Measurements from ENCODE around the gene MEX3D. TPM values are rescaled to one million over a fixed set of nuclear protein-coding genes. Genes with fewer than 3 reads are reported as not detected.

MEX3D gene
- total and polyA plus RNA-seq, 2 of the 4 experiments (the other 2 are of a cell fraction) = 9.1 to 9.6 TPM

DNA sequence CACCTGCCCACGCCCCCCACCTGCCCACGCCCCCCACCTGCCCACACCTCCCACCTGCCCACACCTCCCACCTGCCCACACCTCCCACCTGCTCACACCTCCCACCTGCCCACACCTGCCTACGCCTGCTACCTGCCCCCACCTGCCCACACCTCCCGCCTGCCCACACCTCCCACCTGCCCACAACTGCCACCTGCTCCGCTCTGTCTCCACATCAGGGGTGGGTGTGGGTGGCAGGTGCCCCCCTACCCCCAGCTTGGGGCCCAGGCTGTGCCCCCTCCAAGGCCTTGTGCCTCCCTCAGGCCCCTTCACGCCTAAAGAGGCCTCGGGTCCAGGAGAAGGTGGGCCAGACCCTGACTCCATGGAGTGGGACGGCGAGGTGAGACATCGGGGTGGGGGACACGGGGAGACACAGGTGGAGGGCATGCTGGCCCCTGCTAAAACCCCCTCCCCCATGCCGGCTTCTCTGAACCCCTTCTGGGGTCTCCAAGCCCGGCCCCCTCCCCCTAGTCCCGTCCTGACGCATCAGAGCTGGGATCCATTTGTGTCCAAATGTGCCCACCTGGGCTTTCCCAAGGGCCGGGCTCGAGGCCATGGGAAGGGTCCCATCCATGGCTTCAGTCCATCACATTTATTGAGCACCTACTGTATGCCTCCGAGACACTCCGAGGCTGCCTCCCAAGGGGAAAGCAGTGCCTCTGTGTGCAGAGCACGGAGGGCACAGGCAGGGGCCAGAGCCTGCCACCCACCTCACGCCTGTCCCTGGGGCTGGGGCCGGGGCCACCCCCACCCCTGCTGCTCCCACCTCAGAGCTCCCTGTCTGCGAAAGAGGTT lies 39.3 kb downstream of the MEX3D start:
- Histone ChIP-seq H4K20me1 (ENCODE audit: insufficient read depth, low read length) (peaks cover 7% of the 10 kb centered on the region; the same call in 1 of the 2 replicates), H3K9me3 (ENCODE audit: control insufficient read depth, insufficient read depth, low read length) (no peaks in the 10 kb centered on the region), H2BK15ac (ENCODE audit: low read depth, low read length) (no peak overlapping the region), H2BK5ac (ENCODE audit: low read depth, low read length, poor library complexity, severe bottlenecking) (no peak overlapping the region), H2BK20ac (ENCODE audit: low read depth, low read length) (no peak overlapping the region), H3K36me3 (ENCODE audit: control insufficient read depth, insufficient read depth, low read length) (no peaks in the 10 kb centered on the region), H3K27me3 (ENCODE audit: control insufficient read depth, insufficient read depth, low read length) (peaks cover 18% of the 10 kb centered on the region), H3K27ac (ENCODE audit: insufficient read depth, low read length) (no peak overlapping the region), H3K79me1 (ENCODE audit: low read depth in 1 of 2, low read length in 2 of 2) (no peaks in the 10 kb centered on the region), H3K9me1 (ENCODE audit: insufficient read depth, low read length) (peaks cover 4% of the 10 kb centered on the region; the same call in 1 of the 2 replicates), H3K14ac (replicated peaks; ENCODE audit: low read depth, low read length) (no peak overlapping the region), H3K23ac (ENCODE audit: low read depth, low read length) (no peak overlapping the region), H4K91ac (ENCODE audit: insufficient read depth, low read depth, low read length) (no peak overlapping the region), H4K5ac (ENCODE audit: low read depth, low read length) (no peak overlapping the region), H3K56ac (ENCODE audit: extremely low read depth, insufficient read depth, low read length) (no peak overlapping the region), H2AK9ac (replicated peaks; ENCODE audit: low read depth, low read length, poor library complexity) (no peak overlapping the region), H3K4me2 (ENCODE audit: low read depth, low read length) (no peak overlapping the region), H3K9ac (ENCODE audit: low read depth, low read length) (no peak overlapping the region), H3K4me1 (ENCODE audit: control insufficient read depth, insufficient read depth, low read length) (no peaks in the 10 kb centered on the region; the same call in 1 of the 2 replicates), H2AK5ac (ENCODE audit: low read depth, low read length) (no peak overlapping the region), H4K8ac (ENCODE audit: low read depth in 2 of 2, low read length in 2 of 2) (no peak overlapping the region), H2BK120ac (ENCODE audit: low read depth, low read length) (no peak overlapping the region), H3K4me3 (ENCODE audit: insufficient read depth, low read depth, low read length) (no peak overlapping the region), H3K18ac (ENCODE audit: low read depth, low read length) (no peak overlapping the region), H2AFZ (replicated peaks; ENCODE audit: low read length, poor library complexity) (no peak overlapping the region), H3K4ac (ENCODE audit: low read depth, low read length) (no peak overlapping the region)
- no peak for ATAC-seq (ENCODE audit: low read depth)
- dilution Hi-C loops (cut with HindIII; ENCODE audit: low sequenced_read_pairs, unreplicated experiment) = no loop called here
- intact Hi-C loops (cut with micrococcal nuclease) = no loop called here
- TF ChIP-seq, protein P1, sequence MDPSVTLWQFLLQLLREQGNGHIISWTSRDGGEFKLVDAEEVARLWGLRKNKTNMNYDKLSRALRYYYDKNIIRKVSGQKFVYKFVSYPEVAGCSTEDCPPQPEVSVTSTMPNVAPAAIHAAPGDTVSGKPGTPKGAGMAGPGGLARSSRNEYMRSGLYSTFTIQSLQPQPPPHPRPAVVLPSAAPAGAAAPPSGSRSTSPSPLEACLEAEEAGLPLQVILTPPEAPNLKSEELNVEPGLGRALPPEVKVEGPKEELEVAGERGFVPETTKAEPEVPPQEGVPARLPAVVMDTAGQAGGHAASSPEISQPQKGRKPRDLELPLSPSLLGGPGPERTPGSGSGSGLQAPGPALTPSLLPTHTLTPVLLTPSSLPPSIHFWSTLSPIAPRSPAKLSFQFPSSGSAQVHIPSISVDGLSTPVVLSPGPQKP (IDR thresholded peaks at IDR 0.05; ENCODE audit: borderline replicate concordance, low read depth, low read length) = no peak
- TF ChIP-seq CEBPB (IDR thresholded peaks at IDR 0.05; ENCODE audit: low read depth, low read length) (no peak), NFE2L2 (IDR thresholded peaks at IDR 0.05; ENCODE audit: low read depth, low read length) (no peak), MAFK (IDR thresholded peaks at IDR 0.05; ENCODE audit: low read depth, low read length) (no peak), CHD1 (IDR thresholded peaks at IDR 0.05; ENCODE audit: low read depth, low read length) (no peak), BHLHE40 (IDR thresholded peaks at IDR 0.05; ENCODE audit: low read depth, low read length) (no peak), POLR2A (IDR thresholded peaks at IDR 0.05; ENCODE audit: low read depth, low read length) (no peak), RAD21 (IDR thresholded peaks at IDR 0.05; ENCODE audit: low read length) (no peak), SMC3 (IDR thresholded peaks at IDR 0.05; ENCODE audit: low read depth, low read length) (no peak), RCOR1 (IDR thresholded peaks at IDR 0.05; ENCODE audit: insufficient replicate concordance, low read length) (no peak), RFX5 (IDR thresholded peaks at IDR 0.05; ENCODE audit: low read depth, low read length) (no peak), MAZ (IDR thresholded peaks at IDR 0.05; ENCODE audit: borderline replicate concordance, low read depth, low read length) (no peak)
- TF ChIP-seq, protein P2, sequence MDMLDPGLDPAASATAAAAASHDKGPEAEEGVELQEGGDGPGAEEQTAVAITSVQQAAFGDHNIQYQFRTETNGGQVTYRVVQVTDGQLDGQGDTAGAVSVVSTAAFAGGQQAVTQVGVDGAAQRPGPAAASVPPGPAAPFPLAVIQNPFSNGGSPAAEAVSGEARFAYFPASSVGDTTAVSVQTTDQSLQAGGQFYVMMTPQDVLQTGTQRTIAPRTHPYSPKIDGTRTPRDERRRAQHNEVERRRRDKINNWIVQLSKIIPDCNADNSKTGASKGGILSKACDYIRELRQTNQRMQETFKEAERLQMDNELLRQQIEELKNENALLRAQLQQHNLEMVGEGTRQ (IDR thresholded peaks at IDR 0.05; ENCODE audit: low read depth, low read length) = no peak
- CTCF ChIA-PET = no interaction called here
- DNase-seq = no peak
- POLR2A ChIA-PET (ENCODE audit: unreplicated experiment) = no interaction called here
- in situ Hi-C loops (cut with MboI; ENCODE audit: low sequenced_read_pairs) = loop anchor here (25.0 kb wide), 1 partner anchor 258 kb away; no protein-coding TSS in a partner anchor
- BruUV-seq (replicated peaks) = no TSS peak
- WGBS, 2 experiments (ENCODE audit: extremely low coverage in 2 of 2, insufficient read length in 1 of 2) = 76% methylated on average over 10 of the region's 23 CpGs; no CpG with 5 or more reads in 1 of the 2 experiments

Data from IMR-90 (cell line).